Stomach (tissue), 9 donors: ENCODE data around the gene HS6ST3. TPM values are rescaled to one million over a fixed set of nuclear protein-coding genes. Genes with fewer than 3 reads are reported as not detected.
A peak's percentile ranks its signal among the peaks of the same experiment; 100 is the strongest.

Experiments used
- DNase-seq, 2 donors: peaks; one replicate each; pipeline versions ENCODE4 v3.0.0 to v3.0.0-alpha.2; 2013 to 2019
- H3K27ac ChIP-seq, 5 donors: fragments of 200-600 bp in 4 of 5; sonication (generic) in 4 of 5; one replicate each; pipeline ENCODE4 v1.5.1; 2013 to 2019; ENCODE audit warnings: mild to moderate bottlenecking in 1 of 5, moderate library complexity in 1 of 5
- H3K27me3 ChIP-seq, 3 donors: fragments of 200-600 bp; sonication (generic); one replicate each; pipeline ENCODE4 v1.5.1; 2017 to 2019; ENCODE audit warnings: mixed run types in 1 of 3
- H3K36me3 ChIP-seq, 4 donors: fragments of 200-600 bp; sonication (generic); 1 replicate in 3 of 4; 2 replicates in 1 of 4; pipeline ENCODE4 v1.5.1; 2016 to 2019
- H3K4me1 ChIP-seq, 4 donors: fragments of 200-600 bp; sonication (generic); one replicate each; pipeline ENCODE4 v1.5.1; 2016 to 2019
- H3K4me3 ChIP-seq, 4 donors: fragments of 200-600 bp; sonication (generic) in 3 of 4; one replicate each; pipeline ENCODE4 v1.5.1; 2016 to 2019; ENCODE audit warnings: mild to moderate bottlenecking in 1 of 4
- H3K9me3 ChIP-seq, 4 donors: fragments of 200-600 bp; sonication (generic); one replicate each; pipeline ENCODE4 v1.5.1; 2016 to 2019
- EP300 ChIP-seq: sonication (generic); formaldehyde crosslinking; IDR thresholded peaks from one replicate; pipeline ENCODE4 v1.6.1; 2017; ENCODE audit warnings: antibody characterized with exemption
- POLR2A ChIP-seq, 4 donors: fragments of 450-650 bp; IDR thresholded peaks; one replicate each; pipeline ENCODE4 v1.6.1; 2016; ENCODE audit warnings: antibody characterized with exemption in 4 of 4, control low read depth in 2 of 4, mild to moderate bottlenecking in 1 of 4, moderate library complexity in 1 of 4
- POLR2AphosphoS5 ChIP-seq, 3 donors: sonication (generic); formaldehyde crosslinking; IDR thresholded peaks; one replicate each; pipeline ENCODE4 v1.6.1; 2016; ENCODE audit warnings: antibody characterized with exemption in 3 of 3
- WGBS, 5 donors: extraction: QIAGEN DNeasy Blood & Tissue Kit in 3 of 5; methylation state at CpG; one replicate each; pipeline versions ENCODE4 v1.1.5 to v1.1.7; 2013 to 2018; 5-methylcytosine and 5-hydroxymethylcytosine counted together
- intact Hi-C: fragments of 100-400 bp; cut with DNase I; formaldehyde crosslinking; loops from one replicate; pipeline ENCODE4 v1.15.1; 2023; ENCODE audit warnings: low total_unique reads
- polyA plus RNA-seq, 3 donors: library from polyadenylated mRNA; stranded (reverse); fragments of 200-250 nt; gene quantifications; one replicate each; pipeline ENCODE4 v1.2.3, GENCODE V29; 2013
- total RNA-seq, 5 donors: library from RNA; depleted of rRNA; stranded (reverse); fragments of >200 nt; gene quantifications; one replicate each; pipeline versions ENCODE4 v1.1.0 to v1.2.3, GENCODE V29; 2014 to 2016
- TF ChIP-seq, protein P1 (sequence below), 7 experiments: fragments of 450-650 bp in 4 of 7; fragments of 200-600 bp in 3 of 7; sonication (generic) in 3 of 7; IDR thresholded peaks; one replicate each; pipeline ENCODE4 v1.5.1; 2016 to 2019; ENCODE audit warnings: antibody characterized with exemption in 7 of 7, control low read depth in 2 of 7, mild to moderate bottlenecking in 1 of 7
- donor health status: healthy with polysubstance abuse.
- donor health status: Bipolar disorder and iron deficiency.
- donor health status: healthy.

Gene HS6ST3
- total and polyA plus RNA-seq, 8 donors: 0.15 to 4.0 (median 0.75) TPM; not detected in 1

DNA sequence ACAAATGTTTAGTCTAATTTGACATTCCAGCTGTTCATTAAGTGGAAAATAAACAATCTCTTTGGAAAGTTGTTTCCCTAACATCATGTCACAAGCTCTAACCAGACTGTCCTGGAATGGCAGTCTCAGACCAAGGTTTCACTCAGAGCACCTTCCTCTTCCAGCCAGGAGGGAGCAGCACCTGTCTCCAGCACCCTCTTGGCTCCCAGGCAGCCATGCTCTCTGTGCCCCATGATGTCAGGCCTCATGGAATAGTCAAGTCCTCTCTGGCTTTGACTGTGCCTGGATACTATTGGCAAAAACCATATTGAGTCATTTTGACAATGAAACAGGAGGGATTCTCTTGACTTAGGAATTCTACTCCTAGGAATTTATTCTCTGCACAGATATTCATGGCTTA is 733.0 kb downstream of the HS6ST3 start:
- H3K36me3 ChIP-seq: no peaks in the 10 kb centered on the region
- peak; percentile 49 to 62 for DNase-seq
- no peak overlapping the region for H3K4me3 ChIP-seq
- intact Hi-C loops: no loop called here
- H3K27me3 ChIP-seq: no peaks in the 10 kb centered on the region
- TF ChIP-seq POLR2AphosphoS5 (IDR thresholded peaks at IDR 0.05): no peak
- no peak for TF ChIP-seq EP300
- TF ChIP-seq, protein P1, sequence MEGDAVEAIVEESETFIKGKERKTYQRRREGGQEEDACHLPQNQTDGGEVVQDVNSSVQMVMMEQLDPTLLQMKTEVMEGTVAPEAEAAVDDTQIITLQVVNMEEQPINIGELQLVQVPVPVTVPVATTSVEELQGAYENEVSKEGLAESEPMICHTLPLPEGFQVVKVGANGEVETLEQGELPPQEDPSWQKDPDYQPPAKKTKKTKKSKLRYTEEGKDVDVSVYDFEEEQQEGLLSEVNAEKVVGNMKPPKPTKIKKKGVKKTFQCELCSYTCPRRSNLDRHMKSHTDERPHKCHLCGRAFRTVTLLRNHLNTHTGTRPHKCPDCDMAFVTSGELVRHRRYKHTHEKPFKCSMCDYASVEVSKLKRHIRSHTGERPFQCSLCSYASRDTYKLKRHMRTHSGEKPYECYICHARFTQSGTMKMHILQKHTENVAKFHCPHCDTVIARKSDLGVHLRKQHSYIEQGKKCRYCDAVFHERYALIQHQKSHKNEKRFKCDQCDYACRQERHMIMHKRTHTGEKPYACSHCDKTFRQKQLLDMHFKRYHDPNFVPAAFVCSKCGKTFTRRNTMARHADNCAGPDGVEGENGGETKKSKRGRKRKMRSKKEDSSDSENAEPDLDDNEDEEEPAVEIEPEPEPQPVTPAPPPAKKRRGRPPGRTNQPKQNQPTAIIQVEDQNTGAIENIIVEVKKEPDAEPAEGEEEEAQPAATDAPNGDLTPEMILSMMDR (IDR thresholded peaks at IDR 0.05): peak in 4 of 7 experiments; percentile 15 to 48 (median 32)
- TF ChIP-seq POLR2A (IDR thresholded peaks at IDR 0.05): no peak
- H3K27ac ChIP-seq: no peak overlapping the region
- H3K4me1 ChIP-seq: peaks cover 0 to 9% (median 7%) of the 10 kb centered on the region in 4 donors
- H3K9me3 ChIP-seq: no peaks in the 10 kb centered on the region

DNA sequence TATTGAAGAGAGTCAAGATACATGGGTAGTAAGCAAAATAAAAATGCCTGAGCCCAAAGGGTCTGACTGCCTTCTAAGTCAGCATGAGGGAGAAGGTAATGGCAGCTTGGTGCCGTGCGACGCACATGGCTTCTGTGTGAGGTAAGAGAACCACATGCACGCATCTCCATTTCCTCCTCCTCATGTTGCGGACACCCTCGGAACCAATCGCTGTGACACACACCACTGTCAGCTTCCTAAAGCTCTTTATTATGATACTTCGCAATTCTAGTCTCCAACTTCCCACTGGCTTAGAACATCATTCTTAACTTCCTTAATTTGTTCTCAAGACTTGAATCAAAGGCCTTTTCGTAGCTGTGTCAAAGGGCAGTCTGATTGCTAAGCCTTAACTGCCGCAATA is 734.2 kb downstream of the HS6ST3 start:
- 74 to 88% (median 84%) methylated on average over 10 of the region's 10 CpGs for whole genome bisulfite sequencing, 5 donors
- Histone ChIP-seq H3K4me1 (peaks cover 0 to 9% (median 7%) of the 10 kb centered on the region in 4 donors), H3K4me3 (no peak overlapping the region), H3K9me3 (no peaks in the 10 kb centered on the region), H3K27me3 (no peaks in the 10 kb centered on the region), H3K27ac (no peak overlapping the region), H3K36me3 (no peaks in the 10 kb centered on the region)
- TF ChIP-seq POLR2AphosphoS5 (IDR thresholded peaks at IDR 0.05): no peak
- TF ChIP-seq POLR2A (IDR thresholded peaks at IDR 0.05): no peak
- TF ChIP-seq EP300: no peak
- TF ChIP-seq, protein P1 (IDR thresholded peaks at IDR 0.05): no peak
- intact Hi-C loops: no loop called here
- no peak for DNase-seq

- H3K36me3 ChIP-seq: no peaks in the 10 kb centered on the region
- peaks cover 0 to 9% (median 7%) of the 10 kb centered on the region in 4 donors for H3K4me1 ChIP-seq
- no peaks in the 10 kb centered on the region for H3K9me3 ChIP-seq
- TF ChIP-seq POLR2A (IDR thresholded peaks at IDR 0.05) (no peak), EP300 (no peak), POLR2AphosphoS5 (IDR thresholded peaks at IDR 0.05) (no peak)
- TF ChIP-seq, protein P1 (IDR thresholded peaks at IDR 0.05): no peak
- no peak overlapping the region for H3K4me3 ChIP-seq
- H3K27me3 ChIP-seq: no peaks in the 10 kb centered on the region
- 75 to 83% (median 80%) methylated on average over 3 of the region's 3 CpGs for WGBS, 5 donors
- intact Hi-C loops: no loop called here
- H3K27ac ChIP-seq: no peak overlapping the region
- no peak for DNase-seq
These were observed 735.7 kb downstream of the HS6ST3 start for GRCh38 chr13:96825653-96826052.

- H3K9me3 ChIP-seq: peaks cover 0 to 4% (median 0%) of the 10 kb centered on the region in 4 donors
- intact Hi-C loops: no loop called here
- WGBS, 5 donors: 75 to 92% (median 87%) methylated on average over 4 of the region's 4 CpGs
- no peak overlapping the region for H3K4me3 ChIP-seq
- TF ChIP-seq, protein P1 (IDR thresholded peaks at IDR 0.05): no peak
- TF ChIP-seq POLR2AphosphoS5 (IDR thresholded peaks at IDR 0.05) (no peak), EP300 (no peak), POLR2A (IDR thresholded peaks at IDR 0.05) (no peak)
- H3K27ac ChIP-seq: no peak overlapping the region
- DNase-seq: no peak
- no peaks in the 10 kb centered on the region for H3K36me3 ChIP-seq
- no peaks in the 10 kb centered on the region for H3K27me3 ChIP-seq
- H3K4me1 ChIP-seq: no peaks in the 10 kb centered on the region
These were observed 744.7 kb downstream of the HS6ST3 start for GRCh38 chr13:96834626-96835025.
